Activated CD8-positive, alpha-beta memory T cell treated with anti-CD3 and anti-CD28 coated beads, Interleukin-2, amount 50 U/mL, for 1 hour (primary cell): ENCODE data around the gene PITPNB.

ENCODE experiments used
- DNase-seq: peaks from one replicate; pipeline ENCODE4 v3.0.0-alpha.2; 2020; ENCODE audit errors: extremely low read depth

PITPNB gene

GRCh38 chr22:27833803-27834202 lies 85.3 kb downstream of the PITPNB start:
- DNase-seq: no peak

DNA sequence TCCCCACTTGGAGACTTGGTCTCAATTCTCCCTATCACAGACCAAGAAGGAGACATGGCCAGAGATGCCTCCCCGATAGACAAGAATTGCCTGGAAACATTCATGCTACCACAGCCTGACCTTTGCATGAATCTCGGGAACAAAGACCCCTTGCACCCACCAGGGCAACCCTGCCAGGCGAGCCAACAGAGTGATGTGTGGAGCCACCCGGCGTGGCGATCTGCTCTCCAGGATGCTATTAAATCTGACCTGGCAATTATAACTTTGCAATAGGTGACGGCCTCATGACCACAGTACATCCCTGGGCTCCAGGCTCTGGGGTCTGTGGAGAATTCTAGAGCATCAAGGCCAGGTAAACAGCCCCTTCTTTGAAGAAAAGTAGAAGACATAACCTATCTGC lies 86.5 kb downstream of the PITPNB start:
- DNase-seq: no peak

GRCh38 chr22:27829620-27830019 lies 89.4 kb downstream of the PITPNB start:
- no peak for DNase-seq

- no peak for DNase-seq
Measured at GRCh38 chr22:27827604-27828587, 91.2 kb downstream of the PITPNB start.

- no peak for DNase-seq
Measured at GRCh38 chr22:27825174-27825573, 93.9 kb downstream of the PITPNB start.

- DNase-seq: no peak
Measured at GRCh38 chr22:27823221-27823620, 95.8 kb downstream of the PITPNB start.

DNA sequence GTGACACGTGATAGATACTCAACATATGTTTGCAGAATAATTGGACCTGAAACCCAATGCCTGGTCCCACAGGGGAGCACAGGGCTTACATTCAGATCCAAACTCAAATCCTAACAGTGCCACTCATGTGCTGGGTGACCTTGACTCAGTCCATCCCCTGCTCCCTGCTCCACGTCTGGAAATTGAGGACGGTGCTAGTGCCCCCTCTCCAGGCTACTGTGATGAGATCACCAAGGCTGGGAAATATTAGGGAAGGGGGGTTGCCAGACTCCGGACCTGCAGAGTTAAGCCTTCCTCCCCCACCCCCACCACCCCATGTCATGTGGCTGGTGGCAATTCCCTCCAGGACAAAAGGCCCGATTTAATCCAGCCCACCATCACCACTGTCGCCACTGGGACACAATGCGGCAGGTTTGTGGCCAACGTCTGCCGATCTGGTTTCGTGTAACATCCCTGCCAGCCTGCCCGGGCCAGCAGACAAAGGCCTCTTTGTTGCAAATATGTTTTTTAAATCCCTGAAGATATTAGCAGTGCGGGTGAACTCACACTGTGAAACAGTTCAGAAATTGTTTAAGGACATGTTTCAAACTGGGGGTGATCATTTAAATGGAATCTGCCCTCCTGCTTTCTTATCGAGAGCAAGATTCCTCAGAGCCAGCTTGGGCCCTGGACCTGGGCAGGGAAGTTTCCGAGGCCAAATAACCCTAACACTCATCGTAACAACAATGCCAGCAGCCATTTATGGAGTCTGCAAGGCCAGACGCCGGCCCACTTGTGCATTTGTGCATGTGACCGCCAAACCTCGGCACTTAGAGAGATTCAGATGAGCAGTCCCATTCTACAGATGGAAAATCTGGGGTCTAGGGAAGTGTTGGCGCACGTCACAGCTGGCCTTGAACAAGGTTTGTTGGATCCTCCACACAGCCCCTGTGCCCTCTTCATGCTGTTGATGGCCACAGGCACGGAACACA lies 97.9 kb downstream of the PITPNB start:
- no peak for DNase-seq

DNA sequence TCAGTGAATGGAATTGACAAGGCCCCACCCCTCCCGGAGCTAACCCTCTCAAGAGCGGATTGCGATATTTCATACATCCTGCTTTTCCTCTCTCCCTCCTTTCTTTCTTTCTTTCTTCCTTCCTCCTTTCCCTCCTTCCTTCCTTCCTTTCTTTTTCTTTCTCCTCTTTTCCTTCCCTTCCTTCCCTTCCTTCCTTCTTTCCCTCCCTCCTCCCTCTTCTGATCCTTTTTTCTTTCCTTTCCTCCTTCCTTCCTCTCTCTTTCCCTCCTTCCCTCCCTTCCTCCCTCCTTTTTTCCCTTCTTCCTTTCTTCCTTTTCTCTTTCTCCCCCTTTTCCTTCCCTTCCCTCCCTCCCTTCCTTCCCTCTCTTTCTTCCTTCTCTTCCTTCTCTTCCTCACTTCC lies 102.5 kb downstream of the PITPNB start:
- DNase-seq: no peak

DNA sequence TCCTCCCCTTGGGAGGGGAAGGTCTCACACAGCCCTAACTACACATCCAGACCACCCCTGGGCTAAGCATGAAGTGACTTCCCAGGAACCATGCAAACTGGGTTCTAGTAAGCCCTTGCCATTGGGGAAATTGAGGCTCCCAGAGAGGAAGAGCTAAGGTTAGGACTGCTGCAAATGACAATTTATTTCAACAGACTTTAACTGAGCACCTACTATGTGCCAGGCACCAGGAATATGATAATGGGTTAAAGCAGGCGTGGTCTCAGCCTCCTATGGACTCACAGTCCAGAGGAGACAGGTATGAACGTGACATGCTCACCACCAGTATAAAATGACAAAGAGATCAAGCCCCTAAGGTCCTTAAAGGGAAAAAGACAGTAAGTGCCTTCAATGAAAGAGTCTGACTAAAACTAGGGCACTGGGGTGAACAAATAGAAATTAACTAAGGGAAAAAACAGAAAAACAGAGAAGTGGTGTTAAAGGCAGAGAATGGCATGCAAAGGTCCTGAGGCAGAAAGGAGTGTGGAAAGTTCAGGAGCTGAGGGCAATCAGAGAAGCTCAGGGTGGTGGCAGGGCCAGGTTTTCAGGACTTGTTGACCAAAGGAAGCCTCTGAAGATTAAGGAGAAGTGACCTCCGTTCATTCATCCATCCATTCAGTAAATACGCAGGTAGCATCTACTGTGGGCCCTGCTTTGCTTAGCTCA lies 103.1 kb downstream of the PITPNB start:
- no peak for DNase-seq

DNA sequence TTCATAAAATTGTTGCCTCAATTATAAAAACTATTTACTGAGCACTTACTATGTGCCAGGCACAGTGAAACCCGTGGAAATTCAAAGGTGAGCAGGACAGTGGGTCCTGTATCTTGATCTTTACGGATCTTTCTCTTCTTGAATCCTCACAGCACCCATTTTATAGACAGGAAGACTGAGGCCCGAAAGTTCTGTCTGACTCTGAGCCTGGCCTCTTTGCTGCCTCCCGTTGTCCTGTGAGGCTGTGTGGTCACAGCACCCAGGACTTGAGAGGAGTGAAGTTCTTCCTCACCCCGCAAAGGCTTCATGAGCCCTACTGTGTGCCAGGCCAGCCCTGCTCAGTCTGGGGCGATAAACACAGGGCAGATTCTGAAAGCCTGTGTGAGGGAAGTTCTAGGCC lies 104.1 kb downstream of the PITPNB start:
- DNase-seq: no peak

DNA sequence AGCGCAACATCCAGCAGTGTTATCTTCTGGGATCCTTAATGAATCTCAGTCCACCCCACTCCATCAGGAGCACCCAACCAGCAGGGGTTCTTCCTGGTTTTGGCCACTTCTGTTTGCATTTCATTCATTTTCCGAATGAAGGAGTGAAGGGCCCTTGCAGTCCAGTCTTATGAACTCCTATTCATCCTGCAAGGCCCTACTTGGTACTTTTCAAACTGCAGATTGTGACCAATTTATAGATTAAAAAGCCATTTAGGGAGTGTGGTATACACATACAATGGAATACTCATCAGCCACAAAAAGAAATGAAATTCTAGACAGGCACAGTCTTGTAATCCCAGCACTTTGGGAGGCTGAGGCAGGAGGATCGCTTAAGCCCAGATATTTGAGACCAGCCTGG lies 107.3 kb downstream of the PITPNB start:
- no peak for DNase-seq

GRCh38 chr22:27810609-27811151 lies 108.4 kb downstream of the PITPNB start:
- DNase-seq: no peak

- DNase-seq: no peak
Measured at GRCh38 chr22:27809700-27810608, 109.1 kb downstream of the PITPNB start.

- no peak for DNase-seq
Measured at GRCh38 chr22:27809226-27809603, 109.8 kb downstream of the PITPNB start.

DNA sequence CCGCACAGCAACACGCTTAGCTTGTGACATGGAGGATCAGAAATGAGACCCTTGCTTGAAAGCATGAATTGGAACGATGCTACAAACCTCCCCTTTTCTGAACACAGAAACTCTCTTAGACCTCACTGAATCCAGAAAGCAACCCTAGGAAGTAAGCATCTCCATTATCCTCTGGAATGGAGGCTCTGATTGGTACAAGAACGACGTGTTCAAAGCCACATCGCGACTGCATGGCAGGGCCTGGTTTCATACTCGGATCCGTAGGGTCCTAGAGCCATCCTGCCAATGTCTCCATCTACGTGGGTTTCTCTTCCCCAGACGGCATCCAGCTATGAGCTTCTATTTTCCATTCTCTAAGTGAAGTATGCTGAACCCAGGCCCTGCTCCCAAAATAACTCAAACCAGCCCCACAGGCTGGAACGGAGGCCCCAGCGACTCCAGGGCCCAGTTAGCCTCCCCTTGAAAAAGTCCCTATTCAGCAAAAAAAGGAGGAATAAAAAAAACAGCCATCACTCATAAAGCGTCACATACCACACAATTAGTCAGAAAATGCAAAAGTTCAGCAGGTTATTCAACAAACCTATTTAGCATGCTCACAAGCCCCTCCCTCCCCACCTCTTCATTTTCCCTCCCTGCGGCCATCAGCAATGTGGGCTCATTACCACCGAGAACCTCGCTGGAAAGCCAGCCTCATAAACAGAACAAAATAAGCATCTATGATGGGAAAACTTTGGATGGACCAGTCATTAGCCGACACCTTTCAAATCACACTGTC lies 110.4 kb downstream of the PITPNB start:
- no peak for DNase-seq

GRCh38 chr22:27805841-27806240 lies 113.2 kb downstream of the PITPNB start:
- DNase-seq: no peak

DNA sequence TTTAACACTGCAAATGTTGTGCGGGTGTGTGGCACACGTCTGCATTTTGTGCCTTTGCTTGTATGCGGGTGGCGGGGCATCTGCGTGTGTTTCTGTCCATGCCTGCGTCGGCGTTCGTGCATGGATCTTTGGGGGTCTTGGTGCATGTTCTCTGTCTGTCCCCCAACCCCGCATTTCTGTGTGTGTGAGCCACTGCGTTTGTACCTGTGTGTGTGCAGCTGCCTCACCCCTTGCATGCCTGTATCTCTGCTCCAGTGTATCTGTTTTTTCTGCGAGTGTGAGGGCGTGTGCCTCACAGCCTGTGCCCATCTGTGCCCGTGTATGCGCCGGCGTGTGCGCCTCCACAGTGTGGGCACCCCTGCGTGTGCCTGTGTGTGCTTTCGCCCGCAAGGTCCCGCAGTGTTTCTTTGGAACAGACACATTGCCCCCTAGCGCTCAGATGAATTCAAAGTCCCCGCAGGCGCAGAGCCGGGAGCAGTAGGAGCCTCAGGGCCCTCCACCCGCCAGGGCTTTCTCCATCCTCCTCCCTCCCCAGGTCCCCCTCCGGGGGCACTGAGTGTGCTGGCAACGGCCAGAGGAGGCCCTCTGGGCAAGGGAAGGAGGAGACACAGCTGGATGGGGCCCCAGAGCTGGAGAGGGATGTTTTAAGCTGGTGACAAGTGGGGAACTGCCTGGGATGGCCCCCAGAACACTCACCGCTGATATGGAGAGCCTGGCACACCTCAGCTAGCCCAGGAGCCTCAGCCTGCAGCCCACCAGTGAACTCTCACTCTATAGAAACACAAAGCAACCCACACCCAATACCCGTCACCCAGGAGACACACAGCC lies 114.4 kb downstream of the PITPNB start:
- no peak for DNase-seq

DNA sequence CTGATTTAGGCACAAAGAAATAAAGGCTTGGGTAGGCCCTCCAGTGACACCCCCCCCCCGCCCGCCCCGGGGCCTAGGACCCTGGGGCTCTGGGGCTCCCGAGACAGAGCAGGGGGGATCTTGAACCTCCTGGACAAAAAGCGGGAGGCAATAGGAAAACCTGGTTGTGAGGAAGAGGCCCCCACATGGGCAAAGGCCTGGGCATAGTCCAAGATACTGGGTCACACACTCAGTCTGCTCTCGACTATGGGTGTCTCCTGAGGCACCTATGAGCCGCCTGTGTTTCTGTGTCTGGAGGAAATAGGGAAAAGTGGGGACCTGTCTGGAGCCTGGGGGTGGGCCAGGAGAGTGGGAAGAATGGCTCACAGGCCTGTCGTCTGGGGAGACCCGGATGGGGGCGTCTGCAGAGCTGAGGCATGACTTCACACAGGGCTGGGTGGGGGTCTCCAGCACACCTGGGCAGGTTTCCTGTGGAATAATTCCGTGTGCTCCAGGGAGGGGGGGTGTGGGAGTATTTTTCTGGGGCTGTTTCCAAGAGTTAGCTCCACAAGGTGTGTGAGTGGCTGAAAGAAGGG lies 115.1 kb downstream of the PITPNB start:
- DNase-seq: no peak
